AG04450 (cell line): Measurements from ENCODE around the gene MEG3. TPM values are rescaled to one million over a fixed set of nuclear protein-coding genes. Genes with fewer than 3 reads are reported as not detected.

Experiments used
- CTCF ChIA-PET: fragments of 300-600, 350-600 bp; formaldehyde crosslinking; extraction: SDS; loops from one replicate; lab custom pipeline; 2022; ENCODE audit warnings: antibody characterized with exemption, inconsistent platforms; lab: Charles Lee
- POLR2A ChIA-PET: fragments of 350-600 bp; formaldehyde crosslinking; extraction: SDS; loops from one replicate; lab custom pipeline; 2021; ENCODE audit warnings: antibody characterized with exemption, inconsistent platforms; lab: Yijun Ruan, JAX
- DNase-seq: peaks from one replicate; pipeline ENCODE4 v3.0.0-alpha.2; 2011; ENCODE audit warnings: low read depth, low spot score
- H3K27ac ChIP-seq: one replicate; pipeline ENCODE4 v1.5.1; 2012; ENCODE audit warnings: low read depth, low read length, control low read depth
- H3K27me3 ChIP-seq: one replicate; pipeline ENCODE4 v1.6.0; 2012; ENCODE audit warnings: low read length; ENCODE audit not compliant: control insufficient read depth, insufficient read depth
- H3K4me3 ChIP-seq: 2 replicates; pipeline ENCODE4 v1.5.1; 2011; ENCODE audit warnings: mild to moderate bottlenecking, low read depth, low read length, control low read depth
- H3K9me3 ChIP-seq: 2 replicates; pipeline ENCODE4 v1.5.1; 2012; ENCODE audit warnings: low read length; ENCODE audit not compliant: control insufficient read depth, insufficient read depth
- polyA plus RNA-seq: library from polyadenylated mRNA; depleted of rRNA; stranded (reverse); fragments of >200 nt; gene quantifications from 2 replicates; pipeline ENCODE4 v1.2.3, GENCODE V29; 2011
- TF ChIP-seq, protein P1 (sequence below): IDR thresholded peaks from 2 replicates; pipeline ENCODE4 v1.5.1; 2011; ENCODE audit warnings: low read depth, low read length, control low read depth, inconsistent platforms

MEG3 gene
- polyA plus RNA-seq, 1 experiment, result 310 TPM

GRCh38 chr14:100813291-100813690 lies 12.6 kb upstream of the MEG3 start:
- H3K27ac ChIP-seq, result no peak overlapping the region
- TF ChIP-seq, protein P1, sequence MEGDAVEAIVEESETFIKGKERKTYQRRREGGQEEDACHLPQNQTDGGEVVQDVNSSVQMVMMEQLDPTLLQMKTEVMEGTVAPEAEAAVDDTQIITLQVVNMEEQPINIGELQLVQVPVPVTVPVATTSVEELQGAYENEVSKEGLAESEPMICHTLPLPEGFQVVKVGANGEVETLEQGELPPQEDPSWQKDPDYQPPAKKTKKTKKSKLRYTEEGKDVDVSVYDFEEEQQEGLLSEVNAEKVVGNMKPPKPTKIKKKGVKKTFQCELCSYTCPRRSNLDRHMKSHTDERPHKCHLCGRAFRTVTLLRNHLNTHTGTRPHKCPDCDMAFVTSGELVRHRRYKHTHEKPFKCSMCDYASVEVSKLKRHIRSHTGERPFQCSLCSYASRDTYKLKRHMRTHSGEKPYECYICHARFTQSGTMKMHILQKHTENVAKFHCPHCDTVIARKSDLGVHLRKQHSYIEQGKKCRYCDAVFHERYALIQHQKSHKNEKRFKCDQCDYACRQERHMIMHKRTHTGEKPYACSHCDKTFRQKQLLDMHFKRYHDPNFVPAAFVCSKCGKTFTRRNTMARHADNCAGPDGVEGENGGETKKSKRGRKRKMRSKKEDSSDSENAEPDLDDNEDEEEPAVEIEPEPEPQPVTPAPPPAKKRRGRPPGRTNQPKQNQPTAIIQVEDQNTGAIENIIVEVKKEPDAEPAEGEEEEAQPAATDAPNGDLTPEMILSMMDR, result no peak
- ChIA-PET CTCF (no interaction called here), POLR2A (interaction anchor here (0.6 to 1.2 kb wide), 2 partner anchors 10 to 13 kb away, joined by 3 read pairs; partner anchors contain the start of gene MEG3)
- no peak overlapping the region for H3K4me3 ChIP-seq
- H3K9me3 ChIP-seq, result peaks cover 39% of the 10 kb centered on the region
- peaks cover 25% of the 10 kb centered on the region for H3K27me3 ChIP-seq
- DNase-seq, result no peak

GRCh38 chr14:100815478-100816285 lies 10.2 kb upstream of the MEG3 start:
- ChIA-PET CTCF (interaction anchor here (1.5 kb wide), 1 partner anchor 170 kb away, joined by 3 read pairs; no protein-coding TSS in a partner anchor), POLR2A (interaction anchor here (0.6 to 1.7 kb wide), 3 partner anchors 10 to 42 kb away, joined by 3 to 15 read pairs (median 3); partner anchors contain the start of gene MEG3)
- peaks cover 5% of the 10 kb centered on the region for H3K27me3 ChIP-seq
- TF ChIP-seq, protein P1, result no peak
- H3K9me3 ChIP-seq, result peaks cover 18% of the 10 kb centered on the region
- peak; percentile 61 for DNase-seq
- no peak overlapping the region for H3K4me3 ChIP-seq
- H3K27ac ChIP-seq, result peak overlapping the region; percentile 93

DNA sequence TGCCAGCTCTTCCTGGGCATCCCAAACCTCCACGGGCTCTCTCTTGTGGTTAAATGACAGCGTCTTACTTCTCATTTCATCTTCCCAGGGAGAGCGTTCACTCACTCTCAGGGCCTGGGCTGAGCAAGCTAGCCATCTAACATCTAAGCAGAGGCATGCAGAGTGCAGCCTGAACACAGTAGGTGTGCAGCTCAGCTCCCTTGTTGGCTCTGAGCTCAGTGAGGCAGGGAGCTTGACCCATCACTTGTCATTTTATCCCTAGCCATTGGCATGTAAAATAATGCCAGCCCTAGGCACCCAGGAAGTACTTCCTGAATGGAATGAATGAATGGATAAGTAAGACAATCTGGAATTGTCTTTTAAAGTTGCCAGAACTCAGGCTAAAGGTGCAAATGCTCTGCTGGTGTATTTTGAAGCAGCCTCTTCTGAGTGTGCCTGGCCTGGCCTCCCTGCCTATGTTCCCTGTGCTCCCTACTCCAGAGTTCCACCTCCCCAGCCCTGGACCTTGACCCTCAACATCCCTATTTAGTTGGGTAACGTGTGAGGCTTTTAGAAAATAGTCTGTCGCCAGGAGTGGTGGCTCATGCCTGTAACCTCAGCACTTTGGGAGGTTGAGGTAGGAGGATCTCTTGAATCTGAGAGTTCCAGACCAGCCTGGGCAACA lies 9.5 kb upstream of the MEG3 start:
- H3K9me3 ChIP-seq, result peaks cover 11% of the 10 kb centered on the region
- POLR2A ChIA-PET, result interaction anchor here (0.6 to 1.7 kb wide), 3 partner anchors 9 to 43 kb away, joined by 3 to 15 read pairs (median 3); partner anchors contain the start of gene MEG3
- TF ChIP-seq, protein P1, result no peak

GRCh38 chr14:100816950-100817901 lies 8.7 kb upstream of the MEG3 start:
- POLR2A ChIA-PET, result interaction anchor here (1.7 kb wide), 1 partner anchor 8 kb away, joined by 15 read pairs; the partner anchor contains the start of gene MEG3
- TF ChIP-seq, protein P1, result no peak
- CTCF ChIA-PET, result no interaction called here
- no peak overlapping the region for H3K27ac ChIP-seq
- no peak for DNase-seq
- no peaks in the 10 kb centered on the region for H3K27me3 ChIP-seq
- H3K9me3 ChIP-seq, result peaks cover 3% of the 10 kb centered on the region
- H3K4me3 ChIP-seq, result no peak overlapping the region

More for the DNA sequence above, 9.5 kb upstream of the MEG3 start:
- H3K4me3 ChIP-seq, result no peak overlapping the region
- H3K27me3 ChIP-seq, result peaks cover under 1% of the 10 kb centered on the region
- DNase-seq, result no peak
- H3K27ac ChIP-seq, result peak overlapping the region; percentile 93
- CTCF ChIA-PET, result interaction anchor here (1.5 kb wide), 1 partner anchor 171 kb away, joined by 3 read pairs; no protein-coding TSS in a partner anchor
